ENCODE data around the gene SLC47A1.
A peak's percentile ranks its signal among the peaks of the same experiment; 100 is the strongest.
"Not testable (repeated sequence)": the region's sequence is repeated elsewhere in the genome, so short reads cannot be mapped to it uniquely, and the experiment has no call there.

Gene SLC47A1

GRCh38 chr17:19523690-19524089 lies 10.0 kb upstream of the SLC47A1 start:
- no peak for DNase-seq

GRCh38 chr17:19526950-19527349 lies 6.7 kb upstream of the SLC47A1 start:
- DNase-seq: not testable (repeated sequence)

GRCh38 chr17:19531780-19532501 lies 1.7 kb upstream of the SLC47A1 start:
- no peak for DNase-seq

DNA sequence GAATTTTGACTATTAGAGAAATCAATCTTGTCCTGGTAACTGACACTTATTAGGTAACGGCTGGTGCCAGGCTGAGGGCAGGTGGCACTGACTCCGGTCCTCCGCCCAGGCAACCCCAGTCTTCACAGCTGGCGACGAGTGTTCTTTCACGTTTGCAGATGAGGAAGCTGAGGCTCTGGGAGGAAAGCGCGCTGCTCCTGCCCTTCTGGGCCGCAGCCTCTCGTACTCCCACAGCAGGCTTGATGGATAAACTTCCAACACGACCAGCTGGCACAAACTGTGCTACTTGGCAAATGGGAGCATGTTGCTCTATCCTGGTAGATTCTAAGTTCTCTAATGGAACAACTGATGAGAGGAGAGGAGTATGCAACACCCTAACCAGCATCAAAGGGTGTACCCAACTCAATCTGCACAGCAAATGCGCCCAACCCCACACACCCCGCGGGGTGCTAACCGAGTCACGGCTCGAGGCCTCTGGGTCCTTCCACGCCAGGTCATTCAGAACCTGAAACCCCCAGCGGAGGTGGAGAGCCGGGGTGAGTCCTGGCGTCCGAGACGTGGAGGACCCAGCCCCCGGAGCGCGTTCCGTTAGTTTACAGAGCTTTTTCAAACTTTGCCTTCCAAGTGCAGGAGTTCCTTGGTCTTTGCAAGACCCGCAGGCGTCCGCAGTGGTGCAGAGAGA lies 477 bp upstream of the SLC47A1 start:
- DNase-seq: no peak

GRCh38 chr17:19534562-19535149 lies 1.0 kb downstream of the SLC47A1 start:
- no peak for DNase-seq

GRCh38 chr17:19537111-19537510 lies 3.5 kb downstream of the SLC47A1 start:
- no peak for DNase-seq

DNA sequence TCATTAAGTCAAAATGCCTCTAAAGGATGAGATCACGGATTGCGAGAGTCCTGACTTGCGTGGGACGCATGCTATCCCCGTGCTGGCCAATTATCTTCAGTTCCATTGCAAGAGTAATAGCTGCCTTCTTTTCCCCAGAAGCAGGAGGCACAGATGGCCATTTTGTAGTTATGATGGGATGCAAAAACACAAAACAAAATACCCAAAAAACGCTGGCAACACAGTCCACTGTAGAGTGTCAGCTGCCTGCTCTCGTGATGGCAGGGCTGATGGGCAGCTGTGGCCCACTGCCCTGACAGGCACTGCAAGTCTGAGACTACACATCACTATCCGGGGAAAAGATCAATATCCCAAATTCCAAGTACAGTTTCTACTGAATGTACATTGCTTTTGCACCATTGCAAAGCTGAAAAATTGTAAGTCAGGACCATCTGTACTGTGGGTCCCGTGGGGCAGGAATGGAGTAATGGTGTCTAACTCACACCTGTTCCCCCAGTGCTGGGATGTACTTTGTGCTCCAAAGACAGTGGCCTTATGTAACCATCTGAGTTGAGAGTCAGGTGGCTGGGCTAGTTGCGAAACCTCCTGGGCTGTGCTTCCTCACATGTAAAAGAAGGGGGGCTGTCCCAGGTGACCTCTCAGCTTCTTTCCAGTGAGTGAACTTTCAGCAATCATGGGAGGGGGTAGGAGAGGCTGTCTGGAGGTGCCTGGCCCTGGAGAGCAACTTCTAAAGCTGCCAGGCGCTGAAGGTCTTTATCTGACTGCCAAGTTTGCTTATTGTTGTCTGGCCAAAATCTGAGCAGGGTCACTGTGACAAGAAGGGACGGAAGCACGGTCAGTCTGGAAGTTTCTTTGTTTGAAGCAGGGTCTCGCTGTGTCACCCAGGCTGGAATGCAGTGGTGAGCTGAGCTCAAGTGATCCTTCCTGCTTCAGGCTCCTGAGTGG lies 4.7 kb downstream of the SLC47A1 start:
- DNase-seq: no peak

DNA sequence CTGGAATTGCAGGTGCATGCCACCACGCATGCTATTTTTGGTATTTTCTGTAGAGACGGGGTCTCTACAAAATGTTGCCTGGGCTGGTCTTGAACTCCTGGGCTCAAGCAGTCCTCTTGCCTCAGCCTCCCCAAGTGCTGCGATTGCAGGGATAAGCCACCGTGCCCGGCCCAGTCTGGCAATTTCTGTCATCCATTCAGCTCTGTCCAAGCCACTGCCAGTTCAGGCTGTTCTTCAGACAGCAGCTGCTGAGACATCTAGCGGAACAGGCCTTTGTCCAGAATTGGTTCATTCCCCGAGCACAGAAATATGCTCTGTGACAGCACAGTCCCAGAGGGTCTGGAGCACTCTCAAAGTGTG lies 5.4 kb downstream of the SLC47A1 start:
- no peak for DNase-seq

GRCh38 chr17:19539841-19540311 lies 6.2 kb downstream of the SLC47A1 start:
- DNase-seq: no peak

DNA sequence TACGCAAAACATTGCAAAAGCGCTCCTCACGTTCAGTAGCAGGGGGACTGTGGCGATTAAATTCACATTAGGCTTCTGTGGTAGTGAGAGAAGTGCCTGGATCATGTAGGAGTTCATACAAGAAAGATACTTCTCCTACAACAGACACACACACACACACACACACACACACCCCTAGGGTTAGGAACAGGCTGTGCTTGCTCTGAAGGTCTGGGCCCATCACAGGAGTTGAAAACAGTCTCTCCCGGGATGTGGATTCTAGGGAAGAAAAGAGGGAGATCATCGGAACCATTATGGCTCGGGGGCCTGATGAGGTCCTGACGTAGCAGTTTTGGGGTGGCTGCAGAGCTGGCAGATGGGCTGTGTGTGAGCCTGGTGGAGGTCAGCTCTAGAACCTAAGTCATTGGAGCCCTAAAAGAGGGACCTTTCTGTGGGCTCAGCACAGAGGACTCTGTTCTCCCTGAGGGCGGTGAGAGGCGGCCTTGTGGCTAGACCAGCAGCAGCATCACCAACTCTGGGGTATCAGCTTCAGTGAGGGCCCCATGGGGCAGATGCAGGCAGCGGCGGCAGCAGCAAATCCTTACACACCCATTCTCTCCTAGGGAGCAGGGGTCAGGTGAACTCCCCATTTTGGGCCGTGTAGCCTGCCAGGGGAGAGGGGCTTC lies 7.2 kb downstream of the SLC47A1 start:
- DNase-seq: no peak

GRCh38 chr17:19541445-19541844 lies 7.8 kb downstream of the SLC47A1 start:
- no peak for DNase-seq

DNA sequence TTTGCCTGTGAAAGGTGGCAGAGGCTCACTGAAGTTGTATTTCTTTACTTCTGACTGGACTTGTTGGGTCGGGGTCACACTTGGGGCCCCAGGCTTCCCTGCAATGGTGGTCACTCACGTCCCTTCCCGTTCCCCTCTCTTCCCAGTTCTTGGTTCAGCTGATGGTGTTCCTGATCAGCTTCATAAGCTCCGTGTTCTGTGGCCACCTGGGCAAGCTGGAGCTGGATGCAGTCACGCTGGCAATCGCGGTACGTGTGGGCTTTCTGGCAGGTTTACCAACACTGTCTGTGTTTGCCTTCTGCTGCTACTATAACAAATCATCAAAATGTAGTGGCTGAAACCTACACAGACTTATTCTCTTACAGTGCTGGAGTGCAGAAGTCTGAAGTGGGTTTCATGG lies 8.6 kb downstream of the SLC47A1 start:
- DNase-seq: no peak

DNA sequence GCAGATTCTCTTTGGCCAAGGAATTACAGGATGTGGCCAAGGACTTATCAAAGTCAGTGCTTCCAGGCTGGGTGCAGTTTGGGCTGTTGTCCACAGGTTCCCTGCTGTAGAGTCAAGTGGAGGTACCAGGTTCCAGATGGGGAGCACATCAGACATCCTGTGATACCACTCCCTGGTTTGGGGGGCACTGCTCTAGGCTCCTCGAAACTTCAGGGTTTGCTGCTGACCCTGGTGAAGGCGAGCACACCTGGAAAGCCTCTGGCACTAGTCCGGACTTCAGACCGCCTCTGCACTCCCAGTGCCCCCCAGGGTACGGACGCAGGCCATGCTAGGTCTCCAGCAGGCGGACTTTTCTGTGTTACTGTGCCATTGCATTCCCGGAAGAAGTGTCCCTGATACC lies 10.7 kb downstream of the SLC47A1 start:
- no peak for DNase-seq

- DNase-seq: peak; percentile 24
These were observed 12.8 kb downstream of the SLC47A1 start for GRCh38 chr17:19546289-19547065.

GRCh38 chr17:19549746-19550623 lies 16.3 kb downstream of the SLC47A1 start:
- no peak for DNase-seq

DNA sequence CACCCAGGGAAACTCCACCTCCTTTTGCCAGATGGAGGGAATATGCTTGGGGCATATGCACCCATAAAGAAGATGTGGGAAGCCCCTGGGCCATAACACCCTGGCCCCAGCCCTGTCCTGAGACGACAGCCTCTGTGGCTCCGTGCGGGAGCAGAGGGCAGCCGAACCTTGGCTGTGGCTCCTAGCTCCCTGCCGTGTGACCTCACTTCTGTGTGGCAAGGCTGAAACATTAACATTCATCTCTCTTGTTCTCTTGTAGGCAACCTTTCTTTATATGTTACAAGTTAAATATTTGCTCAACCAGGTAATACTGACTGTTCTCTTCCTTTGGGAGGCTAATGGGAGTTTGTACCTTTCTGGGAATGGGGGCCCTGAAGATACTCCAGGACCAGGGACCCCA lies 17.5 kb downstream of the SLC47A1 start:
- peak; percentile 29 for DNase-seq

- DNase-seq: no peak
These were observed 18.0 kb downstream of the SLC47A1 start for GRCh38 chr17:19551591-19552148.

DNA sequence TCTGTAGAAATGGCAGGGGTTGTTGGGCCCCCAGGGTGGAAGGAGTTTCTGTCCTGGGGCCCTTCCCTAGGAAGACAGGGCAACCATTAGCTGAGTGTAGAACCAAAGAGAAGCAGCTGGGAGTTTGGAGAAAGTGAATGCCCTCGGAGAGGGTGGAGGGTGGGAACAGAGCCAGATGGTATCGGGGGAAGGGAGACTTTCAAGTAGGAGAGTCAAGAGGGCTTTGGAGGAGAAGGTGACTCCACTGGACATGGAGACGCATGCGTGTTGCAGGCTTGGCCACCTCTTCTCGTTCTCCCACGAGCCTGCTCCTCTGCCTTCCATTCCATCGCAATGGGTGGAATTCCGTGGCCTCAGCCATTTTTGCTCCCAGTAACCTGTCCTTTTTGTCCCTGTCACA lies 19.4 kb downstream of the SLC47A1 start:
- DNase-seq: no peak

GRCh38 chr17:19554393-19554792 lies 20.7 kb downstream of the SLC47A1 start:
- DNase-seq: no peak

DNA sequence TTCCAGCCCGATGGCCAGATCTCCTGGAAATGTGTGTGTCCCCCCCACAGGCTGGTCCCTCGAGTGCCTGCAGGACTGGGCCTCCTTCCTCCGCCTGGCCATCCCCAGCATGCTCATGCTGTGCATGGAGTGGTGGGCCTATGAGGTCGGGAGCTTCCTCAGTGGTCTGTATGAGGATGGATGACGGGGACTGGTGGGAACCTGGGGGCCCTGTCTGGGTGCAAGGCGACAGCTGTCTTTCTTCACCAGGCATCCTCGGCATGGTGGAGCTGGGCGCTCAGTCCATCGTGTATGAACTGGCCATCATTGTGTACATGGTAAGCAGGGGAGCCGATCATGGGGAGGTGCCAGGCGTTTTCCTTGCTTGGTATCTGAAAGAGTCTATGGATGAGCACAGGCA lies 22.1 kb downstream of the SLC47A1 start:
- DNase-seq: no peak
